ENCODE results near the gene ABTB1. TPM values are rescaled to one million over a fixed set of nuclear protein-coding genes. Genes with fewer than 3 reads are reported as not detected.
A peak's percentile ranks its signal among the peaks of the same experiment; 100 is the strongest.

Gene ABTB1
- total RNA-seq, 1 experiment from 2014 or later: 12.5 TPM

DNA sequence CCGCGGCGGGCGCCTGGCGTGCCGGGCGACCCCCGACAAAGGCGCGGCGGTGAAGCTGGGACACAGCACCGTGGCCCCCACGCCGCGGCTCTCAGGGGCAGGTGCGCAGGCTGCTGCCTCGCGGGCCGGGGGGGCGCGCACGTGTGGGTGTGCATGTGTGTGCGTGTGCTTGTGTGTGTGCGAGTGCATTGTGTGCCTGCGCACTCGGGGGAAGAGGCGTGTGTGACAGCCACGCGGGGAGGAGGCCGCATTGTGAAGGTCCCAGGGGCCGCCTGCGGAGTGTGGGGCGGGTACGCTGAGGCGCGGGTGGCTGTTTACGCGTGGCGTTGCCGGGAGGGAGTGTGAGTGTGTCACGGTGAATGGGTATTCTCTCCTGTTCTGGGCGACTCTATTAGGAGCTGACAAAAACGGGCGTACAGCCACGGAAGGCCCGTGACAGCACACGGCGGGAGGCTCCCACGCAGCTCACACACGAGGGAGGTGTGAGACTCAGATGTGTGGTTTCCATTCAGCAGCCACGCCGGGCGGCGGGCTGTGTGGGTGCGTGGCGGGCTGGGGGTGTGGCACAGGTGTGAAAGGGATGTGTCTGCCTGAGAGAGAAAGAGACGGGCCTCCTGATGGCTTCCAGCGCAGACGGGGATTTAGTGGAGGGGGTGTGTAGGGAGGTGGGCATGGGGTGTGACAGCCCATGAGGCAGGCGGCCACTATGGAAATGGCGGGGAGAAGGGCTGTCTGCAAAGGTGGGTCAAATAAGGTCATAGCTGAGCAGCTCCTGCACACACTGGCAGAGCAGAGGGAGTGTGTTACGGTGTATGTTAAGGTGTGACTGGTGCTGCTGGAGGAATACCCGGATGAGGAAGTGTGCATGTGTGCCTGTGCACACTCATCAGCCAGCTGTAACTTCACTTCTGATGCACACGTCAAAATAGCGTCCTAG is 43.0 kb upstream of the ABTB1 start:
- ChIA-PET POLR2A (no interaction called here), CTCF (no interaction called here)
- Mint-ChIP-seq H3K4me1 (peaks cover 31% of the 10 kb centered on the region), H3K27ac (no peak overlapping the region), H3K36me3 (no peaks in the 10 kb centered on the region), H3K9me3 (0 out of 2 replicates have a peak, but pooled peaks cover 4% of the 10 kb centered on the region), H3K27me3 (ENCODE audit: low read depth) (peaks cover 50% of the 10 kb centered on the region), H3K4me3 (peak overlapping the region; percentile 70)
- ATAC-seq: no peak
- DNase-seq (ENCODE audit: low spot score): no peak
- TF ChIP-seq, protein P1, sequence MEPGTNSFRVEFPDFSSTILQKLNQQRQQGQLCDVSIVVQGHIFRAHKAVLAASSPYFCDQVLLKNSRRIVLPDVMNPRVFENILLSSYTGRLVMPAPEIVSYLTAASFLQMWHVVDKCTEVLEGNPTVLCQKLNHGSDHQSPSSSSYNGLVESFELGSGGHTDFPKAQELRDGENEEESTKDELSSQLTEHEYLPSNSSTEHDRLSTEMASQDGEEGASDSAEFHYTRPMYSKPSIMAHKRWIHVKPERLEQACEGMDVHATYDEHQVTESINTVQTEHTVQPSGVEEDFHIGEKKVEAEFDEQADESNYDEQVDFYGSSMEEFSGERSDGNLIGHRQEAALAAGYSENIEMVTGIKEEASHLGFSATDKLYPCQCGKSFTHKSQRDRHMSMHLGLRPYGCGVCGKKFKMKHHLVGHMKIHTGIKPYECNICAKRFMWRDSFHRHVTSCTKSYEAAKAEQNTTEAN (CRISPR knock-in tag; IDR thresholded peaks at IDR 0.05): peak; percentile 60
- TF ChIP-seq, protein P2, sequence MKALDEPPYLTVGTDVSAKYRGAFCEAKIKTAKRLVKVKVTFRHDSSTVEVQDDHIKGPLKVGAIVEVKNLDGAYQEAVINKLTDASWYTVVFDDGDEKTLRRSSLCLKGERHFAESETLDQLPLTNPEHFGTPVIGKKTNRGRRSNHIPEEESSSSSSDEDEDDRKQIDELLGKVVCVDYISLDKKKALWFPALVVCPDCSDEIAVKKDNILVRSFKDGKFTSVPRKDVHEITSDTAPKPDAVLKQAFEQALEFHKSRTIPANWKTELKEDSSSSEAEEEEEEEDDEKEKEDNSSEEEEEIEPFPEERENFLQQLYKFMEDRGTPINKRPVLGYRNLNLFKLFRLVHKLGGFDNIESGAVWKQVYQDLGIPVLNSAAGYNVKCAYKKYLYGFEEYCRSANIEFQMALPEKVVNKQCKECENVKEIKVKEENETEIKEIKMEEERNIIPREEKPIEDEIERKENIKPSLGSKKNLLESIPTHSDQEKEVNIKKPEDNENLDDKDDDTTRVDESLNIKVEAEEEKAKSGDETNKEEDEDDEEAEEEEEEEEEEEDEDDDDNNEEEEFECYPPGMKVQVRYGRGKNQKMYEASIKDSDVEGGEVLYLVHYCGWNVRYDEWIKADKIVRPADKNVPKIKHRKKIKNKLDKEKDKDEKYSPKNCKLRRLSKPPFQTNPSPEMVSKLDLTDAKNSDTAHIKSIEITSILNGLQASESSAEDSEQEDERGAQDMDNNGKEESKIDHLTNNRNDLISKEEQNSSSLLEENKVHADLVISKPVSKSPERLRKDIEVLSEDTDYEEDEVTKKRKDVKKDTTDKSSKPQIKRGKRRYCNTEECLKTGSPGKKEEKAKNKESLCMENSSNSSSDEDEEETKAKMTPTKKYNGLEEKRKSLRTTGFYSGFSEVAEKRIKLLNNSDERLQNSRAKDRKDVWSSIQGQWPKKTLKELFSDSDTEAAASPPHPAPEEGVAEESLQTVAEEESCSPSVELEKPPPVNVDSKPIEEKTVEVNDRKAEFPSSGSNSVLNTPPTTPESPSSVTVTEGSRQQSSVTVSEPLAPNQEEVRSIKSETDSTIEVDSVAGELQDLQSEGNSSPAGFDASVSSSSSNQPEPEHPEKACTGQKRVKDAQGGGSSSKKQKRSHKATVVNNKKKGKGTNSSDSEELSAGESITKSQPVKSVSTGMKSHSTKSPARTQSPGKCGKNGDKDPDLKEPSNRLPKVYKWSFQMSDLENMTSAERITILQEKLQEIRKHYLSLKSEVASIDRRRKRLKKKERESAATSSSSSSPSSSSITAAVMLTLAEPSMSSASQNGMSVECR (CRISPR knock-in tag; IDR thresholded peaks at IDR 0.05; ENCODE audit: borderline replicate concordance): 0 out of 2 replicates have a peak, but pooled peaks have one; percentile 36
- TF ChIP-seq, protein P3, sequence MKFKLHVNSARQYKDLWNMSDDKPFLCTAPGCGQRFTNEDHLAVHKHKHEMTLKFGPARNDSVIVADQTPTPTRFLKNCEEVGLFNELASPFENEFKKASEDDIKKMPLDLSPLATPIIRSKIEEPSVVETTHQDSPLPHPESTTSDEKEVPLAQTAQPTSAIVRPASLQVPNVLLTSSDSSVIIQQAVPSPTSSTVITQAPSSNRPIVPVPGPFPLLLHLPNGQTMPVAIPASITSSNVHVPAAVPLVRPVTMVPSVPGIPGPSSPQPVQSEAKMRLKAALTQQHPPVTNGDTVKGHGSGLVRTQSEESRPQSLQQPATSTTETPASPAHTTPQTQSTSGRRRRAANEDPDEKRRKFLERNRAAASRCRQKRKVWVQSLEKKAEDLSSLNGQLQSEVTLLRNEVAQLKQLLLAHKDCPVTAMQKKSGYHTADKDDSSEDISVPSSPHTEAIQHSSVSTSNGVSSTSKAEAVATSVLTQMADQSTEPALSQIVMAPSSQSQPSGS (CRISPR knock-in tag; IDR thresholded peaks at IDR 0.05; ENCODE audit: borderline replicate concordance, low read depth): no peak
- TF ChIP-seq FOXK1 (CRISPR knock-in tag; IDR thresholded peaks at IDR 0.05) (no peak), TEAD1 (CRISPR knock-in tag; IDR thresholded peaks at IDR 0.05) (0 out of 2 replicates have a peak, but pooled peaks have one; percentile 38), CBFB (CRISPR knock-in tag; IDR thresholded peaks at IDR 0.05; ENCODE audit: low read depth) (no peak), CREB1 (CRISPR knock-in tag; IDR thresholded peaks at IDR 0.05) (no peak), ZNF317 (CRISPR knock-in tag; IDR thresholded peaks at IDR 0.05; ENCODE audit: borderline replicate concordance, low read depth) (peak; percentile 70), GTF2I (CRISPR knock-in tag; conservative IDR thresholded peaks at IDR 0.05) (no peak), GABPB1 (CRISPR knock-in tag; IDR thresholded peaks at IDR 0.05) (no peak), HMGA2 (CRISPR knock-in tag; IDR thresholded peaks at IDR 0.05) (no peak), SP1 (CRISPR knock-in tag; conservative IDR thresholded peaks at IDR 0.05) (no peak), ZNF219 (CRISPR knock-in tag; IDR thresholded peaks at IDR 0.05; ENCODE audit: borderline replicate concordance) (no peak), OVOL2 (CRISPR knock-in tag; IDR thresholded peaks at IDR 0.05; ENCODE audit: borderline replicate concordance) (no peak), NFYB (CRISPR knock-in tag; conservative IDR thresholded peaks at IDR 0.05; ENCODE audit: low read depth) (no peak), ZNF423 (CRISPR knock-in tag; IDR thresholded peaks at IDR 0.05) (no peak)
- TF ChIP-seq, protein P4, sequence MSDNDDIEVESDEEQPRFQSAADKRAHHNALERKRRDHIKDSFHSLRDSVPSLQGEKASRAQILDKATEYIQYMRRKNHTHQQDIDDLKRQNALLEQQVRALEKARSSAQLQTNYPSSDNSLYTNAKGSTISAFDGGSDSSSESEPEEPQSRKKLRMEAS (CRISPR knock-in tag; IDR thresholded peaks at IDR 0.05): peak; percentile 53; the same call in 1 of the 2 replicates
- TF ChIP-seq, protein P5, sequence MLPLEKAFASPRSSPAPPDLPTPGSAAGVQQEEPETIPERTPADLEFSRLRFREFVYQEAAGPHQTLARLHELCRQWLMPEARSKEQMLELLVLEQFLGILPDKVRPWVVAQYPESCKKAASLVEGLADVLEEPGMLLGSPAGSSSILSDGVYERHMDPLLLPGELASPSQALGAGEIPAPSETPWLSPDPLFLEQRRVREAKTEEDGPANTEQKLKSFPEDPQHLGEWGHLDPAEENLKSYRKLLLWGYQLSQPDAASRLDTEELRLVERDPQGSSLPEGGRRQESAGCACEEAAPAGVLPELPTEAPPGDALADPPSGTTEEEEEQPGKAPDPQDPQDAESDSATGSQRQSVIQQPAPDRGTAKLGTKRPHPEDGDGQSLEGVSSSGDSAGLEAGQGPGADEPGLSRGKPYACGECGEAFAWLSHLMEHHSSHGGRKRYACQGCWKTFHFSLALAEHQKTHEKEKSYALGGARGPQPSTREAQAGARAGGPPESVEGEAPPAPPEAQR (CRISPR knock-in tag; IDR thresholded peaks at IDR 0.05): no peak
- TF ChIP-seq, protein P6, sequence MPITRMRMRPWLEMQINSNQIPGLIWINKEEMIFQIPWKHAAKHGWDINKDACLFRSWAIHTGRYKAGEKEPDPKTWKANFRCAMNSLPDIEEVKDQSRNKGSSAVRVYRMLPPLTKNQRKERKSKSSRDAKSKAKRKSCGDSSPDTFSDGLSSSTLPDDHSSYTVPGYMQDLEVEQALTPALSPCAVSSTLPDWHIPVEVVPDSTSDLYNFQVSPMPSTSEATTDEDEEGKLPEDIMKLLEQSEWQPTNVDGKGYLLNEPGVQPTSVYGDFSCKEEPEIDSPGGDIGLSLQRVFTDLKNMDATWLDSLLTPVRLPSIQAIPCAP (CRISPR knock-in tag; IDR thresholded peaks at IDR 0.05): no peak
- TF ChIP-seq, protein P7, sequence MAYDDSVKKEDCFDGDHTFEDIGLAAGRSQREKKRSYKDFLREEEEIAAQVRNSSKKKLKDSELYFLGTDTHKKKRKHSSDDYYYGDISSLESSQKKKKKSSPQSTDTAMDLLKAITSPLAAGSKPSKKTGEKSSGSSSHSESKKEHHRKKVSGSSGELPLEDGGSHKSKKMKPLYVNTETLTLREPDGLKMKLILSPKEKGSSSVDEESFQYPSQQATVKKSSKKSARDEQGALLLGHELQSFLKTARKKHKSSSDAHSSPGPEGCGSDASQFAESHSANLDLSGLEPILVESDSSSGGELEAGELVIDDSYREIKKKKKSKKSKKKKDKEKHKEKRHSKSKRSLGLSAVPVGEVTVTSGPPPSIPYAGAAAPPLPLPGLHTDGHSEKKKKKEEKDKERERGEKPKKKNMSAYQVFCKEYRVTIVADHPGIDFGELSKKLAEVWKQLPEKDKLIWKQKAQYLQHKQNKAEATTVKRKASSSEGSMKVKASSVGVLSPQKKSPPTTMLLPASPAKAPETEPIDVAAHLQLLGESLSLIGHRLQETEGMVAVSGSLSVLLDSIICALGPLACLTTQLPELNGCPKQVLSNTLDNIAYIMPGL (CRISPR knock-in tag; IDR thresholded peaks at IDR 0.05): no peak
- TF ChIP-seq, protein P8, sequence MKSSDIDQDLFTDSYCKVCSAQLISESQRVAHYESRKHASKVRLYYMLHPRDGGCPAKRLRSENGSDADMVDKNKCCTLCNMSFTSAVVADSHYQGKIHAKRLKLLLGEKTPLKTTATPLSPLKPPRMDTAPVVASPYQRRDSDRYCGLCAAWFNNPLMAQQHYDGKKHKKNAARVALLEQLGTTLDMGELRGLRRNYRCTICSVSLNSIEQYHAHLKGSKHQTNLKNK (CRISPR knock-in tag; IDR thresholded peaks at IDR 0.05): no peak
- TF ChIP-seq, protein P9, sequence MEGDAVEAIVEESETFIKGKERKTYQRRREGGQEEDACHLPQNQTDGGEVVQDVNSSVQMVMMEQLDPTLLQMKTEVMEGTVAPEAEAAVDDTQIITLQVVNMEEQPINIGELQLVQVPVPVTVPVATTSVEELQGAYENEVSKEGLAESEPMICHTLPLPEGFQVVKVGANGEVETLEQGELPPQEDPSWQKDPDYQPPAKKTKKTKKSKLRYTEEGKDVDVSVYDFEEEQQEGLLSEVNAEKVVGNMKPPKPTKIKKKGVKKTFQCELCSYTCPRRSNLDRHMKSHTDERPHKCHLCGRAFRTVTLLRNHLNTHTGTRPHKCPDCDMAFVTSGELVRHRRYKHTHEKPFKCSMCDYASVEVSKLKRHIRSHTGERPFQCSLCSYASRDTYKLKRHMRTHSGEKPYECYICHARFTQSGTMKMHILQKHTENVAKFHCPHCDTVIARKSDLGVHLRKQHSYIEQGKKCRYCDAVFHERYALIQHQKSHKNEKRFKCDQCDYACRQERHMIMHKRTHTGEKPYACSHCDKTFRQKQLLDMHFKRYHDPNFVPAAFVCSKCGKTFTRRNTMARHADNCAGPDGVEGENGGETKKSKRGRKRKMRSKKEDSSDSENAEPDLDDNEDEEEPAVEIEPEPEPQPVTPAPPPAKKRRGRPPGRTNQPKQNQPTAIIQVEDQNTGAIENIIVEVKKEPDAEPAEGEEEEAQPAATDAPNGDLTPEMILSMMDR (IDR thresholded peaks at IDR 0.05): no peak
